OCI-LY7 (cell line): ENCODE data around the gene GGACT. TPM values are rescaled to one million over a fixed set of nuclear protein-coding genes. Genes with fewer than 3 reads are reported as not detected.

Source experiments
- BruUV-seq: library from RNA; stranded (reverse); fragments of 400-500 nt; replicated peaks from 2 replicates; lab custom pipeline; 2021; lab: Mats Ljungman, UMichigan
- CTCF ChIA-PET: fragments of 300-600 bp; sonication (Branson Sonifier 250); formaldehyde crosslinking; loops from one replicate; lab custom pipeline; 2022; ENCODE audit warnings: antibody characterized with exemption; ENCODE audit not compliant: unreplicated experiment; lab: Charles Lee
- POLR2A ChIA-PET: fragments of 300-600 bp; sonication (Branson Sonifier 250); formaldehyde crosslinking; loops from one replicate; lab custom pipeline; 2022; ENCODE audit warnings: antibody characterized with exemption; lab: Charles Lee
- DNase-seq: peaks from one replicate; pipeline ENCODE4 v3.0.0-alpha.2; 2015; ENCODE audit warnings: low spot score
- H2AFZ ChIP-seq: fragments of 200-600 bp; sonication (generic), shearing (Covaris generic); 2 replicates; pipeline ENCODE4 v1.6.1; 2014; ENCODE audit warnings: mild to moderate bottlenecking, antibody characterized with exemption, low read length, moderate library complexity
- H3K27ac ChIP-seq: fragments of 200-600 bp; sonication (generic); 2 replicates; pipeline ENCODE4 v1.5.1; 2014; ENCODE audit warnings: mixed run types, low read depth, mild to moderate bottlenecking, moderate library complexity, low read length, inconsistent platforms; ENCODE audit not compliant: poor library complexity, severe bottlenecking
- H3K36me3 ChIP-seq: fragments of 200-600 bp; sonication (generic); 2 replicates; pipeline ENCODE4 v1.6.1; 2014; ENCODE audit warnings: mild to moderate bottlenecking, antibody characterized with exemption, low read length, moderate library complexity, mixed read lengths; ENCODE audit not compliant: insufficient read depth
- H3K4me1 ChIP-seq: fragments of 200-600 bp; sonication (generic); 2 replicates; pipeline ENCODE4 v1.5.1; 2014; ENCODE audit warnings: mild to moderate bottlenecking, low read length; ENCODE audit not compliant: insufficient read depth, poor library complexity, severe bottlenecking
- H3K4me2 ChIP-seq: fragments of 200-600 bp; sonication (generic); 2 replicates; pipeline ENCODE4 v1.6.1; 2014; ENCODE audit warnings: mild to moderate bottlenecking, low read length
- H3K4me3 ChIP-seq: fragments of 200-600 bp; sonication (generic); 2 replicates; pipeline ENCODE4 v1.5.1; 2014; ENCODE audit warnings: mild to moderate bottlenecking, low read depth, low read length; ENCODE audit not compliant: poor library complexity, severe bottlenecking
- H3K79me2 ChIP-seq: fragments of 200-600 bp; sonication (generic); 2 replicates; pipeline ENCODE4 v1.6.1; 2016; ENCODE audit warnings: low read depth, mild to moderate bottlenecking, low read length, moderate library complexity, mixed read lengths; ENCODE audit not compliant: insufficient read depth
- H3K9me2 ChIP-seq: fragments of 200-600 bp; sonication (generic); 2 replicates; pipeline ENCODE4 v1.6.1; 2016; ENCODE audit warnings: mild to moderate bottlenecking, low read length, mixed read lengths; ENCODE audit not compliant: insufficient read depth
- H3K9me3 ChIP-seq: fragments of 200-600 bp; sonication (generic); 2 replicates; pipeline ENCODE4 v1.6.1; 2014; ENCODE audit warnings: mild to moderate bottlenecking, mixed run types, low read length, mixed read lengths
- H4K20me1 ChIP-seq: fragments of 200-600 bp; sonication (generic); 2 replicates; pipeline ENCODE4 v1.6.1; 2014; ENCODE audit warnings: mild to moderate bottlenecking, antibody characterized with exemption, low read length, moderate library complexity, mixed read lengths; ENCODE audit not compliant: insufficient read depth
- EZH2phosphoT487 ChIP-seq: fragments of 200-600 bp; sonication (generic); IDR thresholded peaks from 2 replicates; pipeline ENCODE4 v1.6.1; 2018; ENCODE audit warnings: low read depth, borderline replicate concordance, mild to moderate bottlenecking, mixed run types, antibody characterized with exemption, low read length, moderate library complexity, mixed read lengths
- intact Hi-C: fragments of 100-400 bp; cut with micrococcal nuclease; formaldehyde crosslinking; loops from one replicate; pipeline ENCODE4 v1.10.0; 2022; ENCODE audit not compliant: unreplicated experiment
- total RNA-seq, 2 experiments: library from RNA; depleted of rRNA in 1 of 2; stranded (reverse); fragments of >200 nt in 1 of 2; shearing (Covaris generic) in 1 of 2; gene quantifications; 2 replicates each; pipeline ENCODE4 v1.2.3, GENCODE V29; 2014 to 2022
- TF ChIP-seq, protein P1 (sequence below): fragments of 200-600 bp; sonication (generic); conservative IDR thresholded peaks from 2 replicates; pipeline ENCODE4 v1.5.1; 2014; ENCODE audit warnings: mild to moderate bottlenecking, antibody characterized with exemption, low read length, moderate library complexity, mixed read lengths

GGACT gene
- total RNA-seq, 2 experiments from 2014 or later: 0.53 to 0.69 TPM

DNA sequence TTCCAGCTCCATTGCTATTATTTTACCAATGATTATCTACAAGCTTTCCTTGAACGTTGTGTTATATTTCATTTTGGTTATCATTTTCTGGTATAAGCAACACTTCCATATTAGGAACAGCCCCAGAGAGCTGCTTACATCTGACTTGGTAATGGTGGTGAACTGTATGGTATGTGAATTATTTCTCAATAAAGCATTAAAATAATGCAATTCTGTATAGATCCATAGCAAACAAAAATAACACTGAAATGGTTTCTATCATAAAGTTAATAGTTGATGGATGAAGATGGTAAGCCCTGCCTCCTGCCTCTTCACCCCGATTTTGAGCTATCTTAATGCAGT is 27.5 kb downstream of the GGACT start:
- Histone ChIP-seq H3K9me2 (no peaks in the 10 kb centered on the region), H3K36me3 (no peaks in the 10 kb centered on the region), H2AFZ (no peak overlapping the region), H3K4me2 (no peak overlapping the region), H3K4me3 (no peak overlapping the region), H3K4me1 (no peaks in the 10 kb centered on the region), H3K9me3 (no peaks in the 10 kb centered on the region), H3K79me2 (no peaks in the 10 kb centered on the region), H3K27ac (no peak overlapping the region), H4K20me1 (no peaks in the 10 kb centered on the region)
- DNase-seq: no peak
- CTCF ChIA-PET: no interaction called here
- no TSS peak for BruUV-seq
- POLR2A ChIA-PET: no interaction called here
- no peak for TF ChIP-seq EZH2phosphoT487
- TF ChIP-seq, protein P1, sequence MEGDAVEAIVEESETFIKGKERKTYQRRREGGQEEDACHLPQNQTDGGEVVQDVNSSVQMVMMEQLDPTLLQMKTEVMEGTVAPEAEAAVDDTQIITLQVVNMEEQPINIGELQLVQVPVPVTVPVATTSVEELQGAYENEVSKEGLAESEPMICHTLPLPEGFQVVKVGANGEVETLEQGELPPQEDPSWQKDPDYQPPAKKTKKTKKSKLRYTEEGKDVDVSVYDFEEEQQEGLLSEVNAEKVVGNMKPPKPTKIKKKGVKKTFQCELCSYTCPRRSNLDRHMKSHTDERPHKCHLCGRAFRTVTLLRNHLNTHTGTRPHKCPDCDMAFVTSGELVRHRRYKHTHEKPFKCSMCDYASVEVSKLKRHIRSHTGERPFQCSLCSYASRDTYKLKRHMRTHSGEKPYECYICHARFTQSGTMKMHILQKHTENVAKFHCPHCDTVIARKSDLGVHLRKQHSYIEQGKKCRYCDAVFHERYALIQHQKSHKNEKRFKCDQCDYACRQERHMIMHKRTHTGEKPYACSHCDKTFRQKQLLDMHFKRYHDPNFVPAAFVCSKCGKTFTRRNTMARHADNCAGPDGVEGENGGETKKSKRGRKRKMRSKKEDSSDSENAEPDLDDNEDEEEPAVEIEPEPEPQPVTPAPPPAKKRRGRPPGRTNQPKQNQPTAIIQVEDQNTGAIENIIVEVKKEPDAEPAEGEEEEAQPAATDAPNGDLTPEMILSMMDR: no peak
- intact Hi-C loops: no loop called here

DNA sequence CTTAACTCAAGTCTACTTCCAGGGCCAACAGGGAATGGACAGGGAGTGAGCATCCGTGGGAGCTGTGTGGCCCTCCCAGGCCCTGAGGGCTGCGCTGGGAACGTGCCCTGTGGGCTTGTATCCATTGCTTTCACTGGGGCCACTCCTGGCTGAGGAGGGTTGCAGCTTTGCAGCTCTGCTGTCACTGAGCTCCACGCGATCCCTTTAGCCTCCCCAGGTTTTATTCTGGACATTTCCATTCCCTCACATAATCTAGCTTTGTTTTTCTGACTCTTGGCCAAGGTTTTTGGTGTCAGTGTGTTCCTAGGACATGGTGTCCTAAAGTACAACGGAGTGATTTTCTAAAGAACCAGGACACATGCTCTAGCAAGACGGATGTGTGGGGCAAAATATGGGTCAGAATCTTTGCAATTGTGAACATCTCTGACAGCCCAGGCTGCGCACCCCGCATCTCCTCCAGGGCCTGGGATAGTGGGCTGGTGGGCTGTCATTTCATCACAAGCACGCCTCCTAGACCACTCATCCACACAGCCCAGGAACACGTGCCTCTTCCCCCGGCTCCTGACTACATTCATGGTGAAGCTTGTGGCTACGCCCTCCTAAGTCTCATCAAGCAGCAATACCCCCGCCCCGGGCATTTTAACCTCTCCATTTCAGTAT is 28.0 kb downstream of the GGACT start:
- intact Hi-C loops: no loop called here
- Histone ChIP-seq H3K9me2 (no peaks in the 10 kb centered on the region), H3K36me3 (no peaks in the 10 kb centered on the region), H3K79me2 (no peaks in the 10 kb centered on the region), H2AFZ (no peak overlapping the region), H3K4me1 (no peaks in the 10 kb centered on the region), H3K27ac (no peak overlapping the region), H4K20me1 (no peaks in the 10 kb centered on the region), H3K4me2 (no peak overlapping the region), H3K9me3 (no peaks in the 10 kb centered on the region), H3K4me3 (no peak overlapping the region)
- TF ChIP-seq, protein P1: no peak
- no peak for TF ChIP-seq EZH2phosphoT487
- ChIA-PET POLR2A (no interaction called here), CTCF (no interaction called here)
- no TSS peak for BruUV-seq
- DNase-seq: no peak

DNA sequence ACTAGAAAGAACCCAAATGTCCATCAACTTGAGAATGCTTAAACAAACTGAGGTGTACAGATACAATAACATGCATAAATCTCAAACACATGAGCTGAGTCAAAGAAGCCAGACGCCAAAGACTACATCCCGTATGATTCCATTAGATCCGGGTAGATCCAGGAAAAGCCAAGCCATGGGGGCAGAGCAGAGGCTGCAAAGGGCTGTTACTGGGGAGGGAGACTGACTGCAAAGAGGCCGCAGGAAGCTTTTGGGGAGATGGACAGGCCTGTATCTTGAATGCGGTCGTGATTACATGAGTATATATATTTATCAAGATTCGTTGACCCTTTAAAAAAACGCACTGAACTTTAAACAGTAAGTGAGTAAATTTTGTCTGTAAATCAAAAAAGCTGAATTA is 28.7 kb downstream of the GGACT start:
- intact Hi-C loops: no loop called here
- no peak for TF ChIP-seq EZH2phosphoT487
- no peaks in the 10 kb centered on the region for H3K4me1 ChIP-seq
- H3K4me3 ChIP-seq: no peak overlapping the region
- H3K79me2 ChIP-seq: no peaks in the 10 kb centered on the region
- H4K20me1 ChIP-seq: no peaks in the 10 kb centered on the region
- no peak overlapping the region for H3K4me2 ChIP-seq
- H3K27ac ChIP-seq: no peak overlapping the region
- ChIA-PET POLR2A (no interaction called here), CTCF (no interaction called here)
- H2AFZ ChIP-seq: no peak overlapping the region
- BruUV-seq: no TSS peak
- H3K36me3 ChIP-seq: no peaks in the 10 kb centered on the region
- no peaks in the 10 kb centered on the region for H3K9me2 ChIP-seq
- no peaks in the 10 kb centered on the region for H3K9me3 ChIP-seq
- DNase-seq: no peak
